GM23338 (cell line): ENCODE measurements around the gene MNX1. TPM values are rescaled to one million over a fixed set of nuclear protein-coding genes. Genes with fewer than 3 reads are reported as not detected.

Experiments used
- ATAC-seq: fragments of 200-7000 bp; cut with Tn5 transposase; 3 replicates; pipeline ENCODE4 v1.9.1; 2020
- DNase-seq: peaks from one replicate; pipeline ENCODE4 v3.0.0-alpha.2; 2015; ENCODE audit warnings: low spot score
- H2AFZ ChIP-seq: fragments of 200-600 bp; sonication (generic); 2 replicates; pipeline ENCODE4 v1.8.0; 2016; ENCODE audit warnings: antibody characterized with exemption, mild to moderate bottlenecking, moderate library complexity
- H3F3A ChIP-seq: fragments of 200-600 bp; sonication (generic); replicated peaks from 2 replicates; pipeline ENCODE4 v1.8.0; 2017; ENCODE audit warnings: antibody characterized with exemption, mixed run types, low read depth
- H3K27ac ChIP-seq: fragments of 200-600 bp; sonication (generic); 2 replicates; pipeline ENCODE4 v1.6.1; 2016; ENCODE audit warnings: low read depth
- H3K27me3 ChIP-seq: fragments of 200-600 bp; sonication (generic); 2 replicates; pipeline ENCODE4 v1.8.0; 2016; ENCODE audit warnings: mild to moderate bottlenecking, mixed run types, moderate library complexity; ENCODE audit not compliant: insufficient read depth
- H3K36me3 ChIP-seq: fragments of 200-600 bp; sonication (generic); 2 replicates; pipeline ENCODE4 v1.8.0; 2016; ENCODE audit warnings: mild to moderate bottlenecking; ENCODE audit not compliant: insufficient read depth
- H3K4me1 ChIP-seq: fragments of 200-600 bp; sonication (generic); 2 replicates; pipeline ENCODE4 v1.8.0; 2016; ENCODE audit warnings: mild to moderate bottlenecking, moderate library complexity; ENCODE audit not compliant: insufficient read depth
- H3K4me2 ChIP-seq: fragments of 200-600 bp; sonication (generic); 2 replicates; pipeline ENCODE4 v1.7.1; 2017; ENCODE audit warnings: mixed run types
- H3K4me3 ChIP-seq: fragments of 200-600 bp; sonication (generic); 2 replicates; pipeline ENCODE4 v1.6.1; 2016; ENCODE audit warnings: mixed run types
- H3K79me2 ChIP-seq: fragments of 200-600 bp; sonication (generic); replicated peaks from 2 replicates; pipeline ENCODE4 v1.8.0; 2017; ENCODE audit warnings: mild to moderate bottlenecking; ENCODE audit not compliant: insufficient read depth
- H3K9me2 ChIP-seq: fragments of 200-600 bp; sonication (generic); 2 replicates; pipeline ENCODE4 v1.8.0; 2017; ENCODE audit not compliant: insufficient read depth
- H4K20me1 ChIP-seq: fragments of 200-600 bp; sonication (generic); replicated peaks from 2 replicates; pipeline ENCODE4 v1.8.0; 2017; ENCODE audit warnings: mild to moderate bottlenecking; ENCODE audit not compliant: insufficient read depth
- H3K27ac Mint-ChIP-seq: 2 replicates; pipeline ENCODE4 v1.8.0; 2020; ENCODE audit warnings: inconsistent platforms, mild to moderate bottlenecking, moderate library complexity, mixed read lengths
- H3K27me3 Mint-ChIP-seq: 3 replicates; pipeline ENCODE4 v1.8.0; 2022; ENCODE audit warnings: low read depth, mild to moderate bottlenecking, moderate library complexity, mixed read lengths, inconsistent platforms; ENCODE audit not compliant: insufficient read depth, poor library complexity
- H3K36me3 Mint-ChIP-seq: 3 replicates; pipeline ENCODE4 v1.8.0; 2021; ENCODE audit warnings: low read depth, mild to moderate bottlenecking, inconsistent platforms, moderate library complexity, mixed read lengths
- H3K4me1 Mint-ChIP-seq: 3 replicates; pipeline ENCODE4 v1.8.0; 2020; ENCODE audit warnings: mild to moderate bottlenecking, inconsistent platforms, mixed read lengths
- H3K4me3 Mint-ChIP-seq: 3 replicates; pipeline ENCODE4 v1.8.0; 2021; ENCODE audit warnings: moderate library complexity, mild to moderate bottlenecking, inconsistent platforms, mixed read lengths
- H3K9me3 Mint-ChIP-seq: 3 replicates; pipeline ENCODE4 v1.8.0; 2020; ENCODE audit warnings: moderate library complexity, mild to moderate bottlenecking, inconsistent platforms, mixed read lengths
- EZH2 ChIP-seq: fragments of 200-600 bp; sonication (generic); IDR thresholded peaks from one replicate; pipeline ENCODE4 v1.8.0; 2017; ENCODE audit warnings: antibody characterized with exemption, mild to moderate bottlenecking, low read depth; ENCODE audit not compliant: unreplicated experiment
- EZH2phosphoT487 ChIP-seq: fragments of 200-600 bp; sonication (generic); IDR thresholded peaks from one replicate; pipeline ENCODE4 v1.8.1; 2018; ENCODE audit warnings: antibody characterized with exemption; ENCODE audit not compliant: unreplicated experiment
- JUNB ChIP-seq: IDR thresholded peaks from one replicate; pipeline ENCODE4 v1.6.1; 2016; ENCODE audit warnings: antibody characterized with exemption; ENCODE audit not compliant: unreplicated experiment
- NANOG ChIP-seq: IDR thresholded peaks from 2 replicates; pipeline ENCODE4 v1.6.1; 2016; ENCODE audit warnings: antibody characterized with exemption, borderline replicate concordance
- POLR2AphosphoS5 ChIP-seq: IDR thresholded peaks from 2 replicates; pipeline ENCODE4 v1.6.1; 2016; ENCODE audit warnings: antibody characterized with exemption, low read depth
- REST ChIP-seq: IDR thresholded peaks from one replicate; pipeline ENCODE4 v1.6.1; 2018; ENCODE audit warnings: antibody characterized with exemption; ENCODE audit not compliant: unreplicated experiment
- STAT1 ChIP-seq: IDR thresholded peaks from one replicate; pipeline ENCODE4 v1.6.1; 2016; ENCODE audit warnings: antibody characterized with exemption; ENCODE audit not compliant: unreplicated experiment
- ZNF114 ChIP-seq: fragments of 250-450 bp; sonication (Bioruptor Pico); IDR thresholded peaks from 2 replicates; pipeline ENCODE4 v1.5.0; 2020; ENCODE audit warnings: mild to moderate bottlenecking, moderate library complexity
- ZNF331 ChIP-seq: fragments of 250-450 bp; sonication (Bioruptor Pico); IDR thresholded peaks from 2 replicates; pipeline ENCODE4 v1.5.0; 2020; ENCODE audit warnings: low read depth, mild to moderate bottlenecking, moderate library complexity
- ZNF462 ChIP-seq: fragments of 250-450 bp; sonication (Bioruptor Pico); IDR thresholded peaks from 2 replicates; pipeline ENCODE4 v1.5.0; 2020; ENCODE audit warnings: mild to moderate bottlenecking, moderate library complexity
- polyA plus RNA-seq: library from polyadenylated mRNA; unstranded; fragments of >200 nt; fragmentation: Nextera tagmentation; extraction: Ambion mirVana; gene quantifications from 2 replicates; pipeline ENCODE4 v1.2.1, GENCODE V29; 2016
- total RNA-seq: library from RNA; depleted of rRNA; stranded (reverse); fragments of >200 nt; shearing (Covaris generic); gene quantifications from 2 replicates; pipeline ENCODE4 v1.2.3, GENCODE V29; 2014

Gene MNX1
- total and polyA plus RNA-seq, 2 experiments from 2014 or later: 0.14 to 0.24 TPM

- TF ChIP-seq ZNF462 (CRISPR knock-in tag): no peak
- TF ChIP-seq POLR2AphosphoS5: no peak
- TF ChIP-seq EZH2phosphoT487: no peak
- TF ChIP-seq EZH2: no peak
- no peak for TF ChIP-seq STAT1
- no peak for TF ChIP-seq ZNF114
- TF ChIP-seq JUNB: no peak
- no peak for TF ChIP-seq ZNF331 (CRISPR knock-in tag)
- TF ChIP-seq NANOG: no peak
- TF ChIP-seq REST: no peak
- no peak for DNase-seq
- no peak overlapping the region for H2AFZ ChIP-seq
- Mint-ChIP-seq H3K4me1 (no peaks in the 10 kb centered on the region), H3K27me3 (peaks cover 3% of the 10 kb centered on the region), H3K9me3 (peaks cover 21% of the 10 kb centered on the region; the same call in 2 of the 3 replicates), H3K27ac (no peak overlapping the region), H3K36me3 (peaks cover 56% of the 10 kb centered on the region), H3K4me3 (no peak overlapping the region)
- no peak overlapping the region for H3K27ac ChIP-seq
- no peak for ATAC-seq
- H3F3A ChIP-seq: peaks cover 6% of the 10 kb centered on the region; the same call in 1 of the 2 replicates
- H3K36me3 ChIP-seq: peaks cover 8% of the 10 kb centered on the region; the same call in 1 of the 2 replicates
- H3K27me3 ChIP-seq: no peaks in the 10 kb centered on the region
- H3K79me2 ChIP-seq: no peaks in the 10 kb centered on the region
- no peak overlapping the region for H3K4me3 ChIP-seq
- H4K20me1 ChIP-seq: 0 out of 2 replicates have a peak, but pooled peaks cover under 1% of the 10 kb centered on the region
- no peaks in the 10 kb centered on the region for H3K9me2 ChIP-seq
- H3K4me2 ChIP-seq: no peak overlapping the region
- H3K4me1 ChIP-seq: no peaks in the 10 kb centered on the region
Measured at GRCh38 chr7:156975620-156976019, 34.8 kb downstream of the MNX1 start.
